LNCAP (cell line): ENCODE results near the gene ATP4A.

Experiments
- CTCF ChIP-seq: fragments of 450-650 bp; IDR thresholded peaks from 2 replicates; pipeline ENCODE4 v1.5.1; 2017; ENCODE audit warnings: mild to moderate bottlenecking

Gene ATP4A

GRCh38 chr19:35514282-35514809 is 49.1 kb downstream of the ATP4A start:
- no peak for TF ChIP-seq CTCF

- TF ChIP-seq CTCF: no peak
Observed at GRCh38 chr19:35513628-35514281, 49.7 kb downstream of the ATP4A start, which contains the start of gene DMKN. Gene DMKN, minus strand, starts transcription at chr19:35513649. Its CDS starts 174 bp downstream, at chr19:35513475.

DNA sequence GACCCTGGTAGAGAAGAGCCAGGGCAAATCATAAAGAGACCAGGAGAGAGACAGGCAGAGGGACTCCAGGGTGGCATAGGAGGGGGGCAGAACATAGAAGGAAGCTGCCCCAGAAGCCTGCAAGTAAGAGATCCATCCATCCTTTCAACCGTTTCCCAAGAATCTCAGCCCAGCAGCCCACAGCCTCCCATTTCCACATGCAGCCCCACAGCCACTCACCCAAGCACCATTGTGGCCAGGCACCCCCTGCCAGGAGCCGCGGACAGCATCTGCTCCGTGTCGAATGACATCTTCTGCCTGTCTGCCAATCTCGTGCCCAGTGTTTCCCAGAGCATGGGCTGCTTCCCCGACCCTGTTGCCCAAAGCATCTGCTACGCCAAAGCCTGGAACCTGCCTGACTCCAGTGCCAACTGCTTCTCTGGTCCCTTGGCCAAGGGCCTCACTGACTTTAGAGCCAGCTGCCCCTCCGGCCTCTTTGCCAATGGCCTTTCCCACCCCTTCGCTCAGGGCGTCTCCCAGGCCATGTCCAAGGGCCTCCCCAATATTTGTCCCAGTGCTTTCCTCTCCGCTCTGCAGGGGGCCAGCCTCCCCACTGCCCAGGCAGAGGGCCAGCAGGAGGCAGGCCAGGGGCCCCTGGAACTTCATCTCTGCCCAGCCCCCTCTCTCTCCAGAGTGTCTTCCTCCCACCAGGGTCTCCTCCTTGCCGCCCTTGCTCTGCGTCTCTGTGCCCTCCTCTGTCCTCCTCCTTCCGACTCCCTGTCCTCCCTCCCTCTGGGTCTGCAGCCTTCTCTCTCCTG is 50.4 kb downstream of the ATP4A start:
- TF ChIP-seq CTCF: no peak

- no peak for TF ChIP-seq CTCF
Observed at GRCh38 chr19:35511337-35511736, 52.1 kb downstream of the ATP4A start.

GRCh38 chr19:35510626-35510964 is 52.9 kb downstream of the ATP4A start:
- no peak for TF ChIP-seq CTCF

DNA sequence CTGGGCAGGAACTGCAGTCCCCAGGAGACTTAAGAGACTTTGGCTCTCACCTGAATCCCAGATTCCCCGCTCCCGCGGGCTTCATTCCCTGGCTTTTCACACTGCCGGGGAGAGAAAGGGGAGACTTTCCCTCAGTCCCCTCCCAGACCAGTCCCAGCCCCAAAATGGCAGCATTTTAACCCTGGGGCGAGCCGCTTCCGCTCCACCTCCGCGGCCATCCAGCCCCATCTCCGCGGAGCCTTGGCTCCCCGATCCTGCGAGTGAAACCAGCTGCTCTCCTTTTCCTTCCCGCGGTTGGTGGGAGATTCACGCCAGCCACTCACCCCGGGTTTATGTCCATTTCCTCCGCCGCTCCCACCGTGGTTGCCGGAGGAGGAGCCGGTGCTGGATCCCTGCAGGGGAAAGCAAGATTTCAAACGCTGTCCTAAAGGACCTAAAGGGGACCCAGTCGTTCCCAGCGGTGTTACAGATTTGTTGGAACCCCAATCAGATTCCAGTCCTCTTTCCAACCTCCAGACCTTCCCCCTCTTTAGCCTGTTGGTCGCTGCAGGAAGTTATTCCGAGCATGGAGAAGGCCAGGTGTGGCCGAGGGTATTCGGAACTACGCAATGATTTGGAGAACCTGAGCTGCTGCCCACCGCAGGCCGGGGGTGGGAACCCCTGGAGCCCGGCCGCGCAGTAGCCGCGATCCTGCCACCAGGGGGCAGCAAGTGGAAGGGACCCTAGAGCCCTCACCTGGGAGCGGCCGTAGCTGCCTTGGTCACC is 53.4 kb downstream of the ATP4A start:
- TF ChIP-seq CTCF: peak; percentile 97

GRCh38 chr19:35509018-35509652 is 54.3 kb downstream of the ATP4A start:
- no peak for TF ChIP-seq CTCF
